Activated CD4-positive, alpha-beta T cell treated with anti-CD3 and anti-CD28 coated beads, Interleukin-2, amount 10 ng/mL, durations not matched to agents 7 days and 5 days (primary cell): ENCODE measurements around the gene GCNT3. TPM values are rescaled to one million over a fixed set of nuclear protein-coding genes. Genes with fewer than 3 reads are reported as not detected.

Experiments used
- CTCF ChIA-PET: fragments of 350-600 bp; sonication (Branson Sonifier 250); formaldehyde crosslinking; loops from one replicate; lab custom pipeline; 2021; ENCODE audit warnings: antibody characterized with exemption; lab: Charles Lee
- POLR2A ChIA-PET: fragments of 350-600 bp; sonication (Branson Sonifier 250); formaldehyde crosslinking; loops from one replicate; lab custom pipeline; 2021; ENCODE audit warnings: antibody characterized with exemption; lab: Charles Lee
- DNase-seq: peaks from one replicate; pipeline ENCODE4 v3.0.0-alpha.2; 2020
- H3K27ac Mint-ChIP-seq: one replicate; pipeline ENCODE4 v1.8.0; 2021; ENCODE audit warnings: mild to moderate bottlenecking, moderate library complexity, mixed read lengths
- H3K27me3 Mint-ChIP-seq: one replicate; pipeline ENCODE4 v1.8.0; 2021; ENCODE audit warnings: mixed read lengths
- H3K36me3 Mint-ChIP-seq: one replicate; pipeline ENCODE4 v1.8.0; 2021; ENCODE audit warnings: low read depth, mixed read lengths
- H3K4me1 Mint-ChIP-seq: one replicate; pipeline ENCODE4 v1.8.0; 2021; ENCODE audit warnings: mixed read lengths
- H3K4me3 Mint-ChIP-seq: one replicate; pipeline ENCODE4 v1.8.0; 2021; ENCODE audit warnings: mild to moderate bottlenecking, moderate library complexity, mixed read lengths
- H3K9me3 Mint-ChIP-seq: one replicate; pipeline ENCODE4 v1.8.0; 2021; ENCODE audit warnings: mixed read lengths
- total RNA-seq, 2 experiments: library from RNA; stranded (reverse); gene quantifications; one replicate each; pipeline ENCODE4 v1.2.3, GENCODE V29; 2021

Gene GCNT3
- total RNA-seq = not detected

- Mint-ChIP-seq H3K27me3 (peaks cover 33% of the 10 kb centered on the region), H3K36me3 (peaks cover 3% of the 10 kb centered on the region), H3K4me1 (peaks cover 12% of the 10 kb centered on the region), H3K4me3 (no peak within 1 kb of the TSS), H3K27ac (no peak within 1 kb of the TSS), H3K9me3 (peaks cover 19% of the 10 kb centered on the region)
- POLR2A ChIA-PET = interaction anchor here (0.6 to 0.7 kb wide), 2 partner anchors 1008 to 1152 kb away, joined by 3 to 4 read pairs; no protein-coding TSS in a partner anchor
- CTCF ChIA-PET = interaction anchor here (1.2 to 1.4 kb wide), 3 partner anchors 16 to 80 kb away, joined by 3 to 6 read pairs (median 4); no protein-coding TSS in a partner anchor
- DNase-seq = no peak
Observed at GRCh38 chr15:59611276-59612260, at the start of gene GCNT3. Gene GCNT3, plus strand, starts transcription at chr15:59611783. Its CDS starts 6,456 bp downstream, at chr15:59618239.

GRCh38 chr15:59562448-59563186, 49.0 kb upstream of the GCNT3 start:
- no peak for DNase-seq
- CTCF ChIA-PET = interaction anchor here (0.7 kb wide), 1 partner anchor 32 kb away, joined by 5 read pairs; no protein-coding TSS in a partner anchor
- H3K4me3 Mint-ChIP-seq = no peak overlapping the region
- H3K27ac Mint-ChIP-seq = no peak overlapping the region
- no peaks in the 10 kb centered on the region for H3K36me3 Mint-ChIP-seq
- no peaks in the 10 kb centered on the region for H3K9me3 Mint-ChIP-seq
- H3K27me3 Mint-ChIP-seq = peaks cover 8% of the 10 kb centered on the region
- POLR2A ChIA-PET = no interaction called here
- H3K4me1 Mint-ChIP-seq = peaks cover 3% of the 10 kb centered on the region

- no peaks in the 10 kb centered on the region for H3K9me3 Mint-ChIP-seq
- H3K27me3 Mint-ChIP-seq = peaks cover 8% of the 10 kb centered on the region
- no peaks in the 10 kb centered on the region for H3K36me3 Mint-ChIP-seq
- DNase-seq = no peak
- ChIA-PET POLR2A (no interaction called here), CTCF (no interaction called here)
- peaks cover 8% of the 10 kb centered on the region for H3K4me1 Mint-ChIP-seq
- H3K4me3 Mint-ChIP-seq = no peak overlapping the region
- H3K27ac Mint-ChIP-seq = no peak overlapping the region
Observed at GRCh38 chr15:59565299-59565698, 46.3 kb upstream of the GCNT3 start.

GRCh38 chr15:59567324-59567723, 44.3 kb upstream of the GCNT3 start:
- peaks cover 8% of the 10 kb centered on the region for H3K4me1 Mint-ChIP-seq
- peaks cover 5% of the 10 kb centered on the region for H3K27me3 Mint-ChIP-seq
- H3K9me3 Mint-ChIP-seq = no peaks in the 10 kb centered on the region
- ChIA-PET POLR2A (no interaction called here), CTCF (no interaction called here)
- no peak overlapping the region for H3K4me3 Mint-ChIP-seq
- H3K36me3 Mint-ChIP-seq = no peaks in the 10 kb centered on the region
- H3K27ac Mint-ChIP-seq = no peak overlapping the region
- no peak for DNase-seq

- H3K4me3 Mint-ChIP-seq = no peak overlapping the region
- peaks cover 5% of the 10 kb centered on the region for H3K27me3 Mint-ChIP-seq
- ChIA-PET POLR2A (no interaction called here), CTCF (no interaction called here)
- no peak overlapping the region for H3K27ac Mint-ChIP-seq
- DNase-seq = no peak
- peaks cover 8% of the 10 kb centered on the region for H3K4me1 Mint-ChIP-seq
- no peaks in the 10 kb centered on the region for H3K9me3 Mint-ChIP-seq
- no peaks in the 10 kb centered on the region for H3K36me3 Mint-ChIP-seq
Observed at GRCh38 chr15:59569477-59569876, 42.1 kb upstream of the GCNT3 start.

GRCh38 chr15:59570315-59570714, 41.3 kb upstream of the GCNT3 start:
- H3K27me3 Mint-ChIP-seq = peaks cover 5% of the 10 kb centered on the region
- no peak overlapping the region for H3K4me3 Mint-ChIP-seq
- H3K27ac Mint-ChIP-seq = no peak overlapping the region
- POLR2A ChIA-PET = no interaction called here
- no peak for DNase-seq
- CTCF ChIA-PET = no interaction called here
- H3K36me3 Mint-ChIP-seq = no peaks in the 10 kb centered on the region
- H3K9me3 Mint-ChIP-seq = no peaks in the 10 kb centered on the region
- H3K4me1 Mint-ChIP-seq = peaks cover 8% of the 10 kb centered on the region

- Mint-ChIP-seq H3K27me3 (peaks cover 5% of the 10 kb centered on the region), H3K4me3 (no peak overlapping the region), H3K9me3 (no peaks in the 10 kb centered on the region), H3K27ac (no peak overlapping the region), H3K4me1 (peaks cover 8% of the 10 kb centered on the region), H3K36me3 (no peaks in the 10 kb centered on the region)
- CTCF ChIA-PET = interaction anchor here (0.6 kb wide), 1 partner anchor 1325 kb away, joined by 4 read pairs; no protein-coding TSS in a partner anchor
- no peak for DNase-seq
- POLR2A ChIA-PET = no interaction called here
Observed at GRCh38 chr15:59571606-59572005, 40.0 kb upstream of the GCNT3 start.

GRCh38 chr15:59583088-59583487, 28.5 kb upstream of the GCNT3 start:
- Mint-ChIP-seq H3K27me3 (peaks cover 9% of the 10 kb centered on the region), H3K36me3 (no peaks in the 10 kb centered on the region), H3K27ac (no peak overlapping the region), H3K4me1 (peaks cover 7% of the 10 kb centered on the region), H3K9me3 (no peaks in the 10 kb centered on the region), H3K4me3 (no peak overlapping the region)
- POLR2A ChIA-PET = no interaction called here
- no peak for DNase-seq
- CTCF ChIA-PET = interaction anchor here (0.6 kb wide), 1 partner anchor 34 kb away, joined by 3 read pairs; no protein-coding TSS in a partner anchor

- no peaks in the 10 kb centered on the region for H3K27me3 Mint-ChIP-seq
- H3K27ac Mint-ChIP-seq = peak overlapping the region; percentile 3
- POLR2A ChIA-PET = no interaction called here
- H3K36me3 Mint-ChIP-seq = no peaks in the 10 kb centered on the region
- no peaks in the 10 kb centered on the region for H3K9me3 Mint-ChIP-seq
- CTCF ChIA-PET = interaction anchor here (0.5 to 1.4 kb wide), 2 partner anchors 10 kb away, joined by 3 read pairs; no protein-coding TSS in a partner anchor
- no peak overlapping the region for H3K4me3 Mint-ChIP-seq
- no peak for DNase-seq
- peaks cover 28% of the 10 kb centered on the region for H3K4me1 Mint-ChIP-seq
Observed at GRCh38 chr15:59587085-59587826, 24.3 kb upstream of the GCNT3 start.

GRCh38 chr15:59590027-59590426, 21.6 kb upstream of the GCNT3 start:
- Mint-ChIP-seq H3K4me3 (peak overlapping the region; percentile 14), H3K9me3 (no peaks in the 10 kb centered on the region), H3K27me3 (no peaks in the 10 kb centered on the region), H3K27ac (peak overlapping the region; percentile 14), H3K4me1 (peaks cover 28% of the 10 kb centered on the region), H3K36me3 (no peaks in the 10 kb centered on the region)
- DNase-seq = no peak
- ChIA-PET POLR2A (interaction anchor here (0.6 kb wide), 1 partner anchor 362 kb away, joined by 3 read pairs; no protein-coding TSS in a partner anchor), CTCF (interaction anchor here (0.6 kb wide), 1 partner anchor 74 kb away, joined by 3 read pairs; no protein-coding TSS in a partner anchor)

- H3K9me3 Mint-ChIP-seq = no peaks in the 10 kb centered on the region
- no peaks in the 10 kb centered on the region for H3K36me3 Mint-ChIP-seq
- peak overlapping the region; percentile 14 for H3K27ac Mint-ChIP-seq
- POLR2A ChIA-PET = no interaction called here
- CTCF ChIA-PET = interaction anchor here (0.5 to 1.3 kb wide), 6 partner anchors 28 to 778 kb away, joined by 3 to 4 read pairs (median 3); no protein-coding TSS in a partner anchor
- H3K27me3 Mint-ChIP-seq = no peaks in the 10 kb centered on the region
- DNase-seq = no peak
- no peak overlapping the region for H3K4me3 Mint-ChIP-seq
- peaks cover 28% of the 10 kb centered on the region for H3K4me1 Mint-ChIP-seq
Observed at GRCh38 chr15:59591356-59591755, 20.2 kb upstream of the GCNT3 start.

- Mint-ChIP-seq H3K4me3 (no peak overlapping the region), H3K27me3 (peaks cover 4% of the 10 kb centered on the region), H3K9me3 (no peaks in the 10 kb centered on the region), H3K4me1 (peaks cover 19% of the 10 kb centered on the region), H3K36me3 (no peaks in the 10 kb centered on the region), H3K27ac (no peak overlapping the region)
- DNase-seq = no peak
- CTCF ChIA-PET = interaction anchor here (0.8 kb wide), 1 partner anchor 11 kb away, joined by 3 read pairs; no protein-coding TSS in a partner anchor
- POLR2A ChIA-PET = no interaction called here
Observed at GRCh38 chr15:59594493-59594942, 17.1 kb upstream of the GCNT3 start.
